ENCODE measurements around the gene CDKN2B-AS1. TPM values are rescaled to one million over a fixed set of nuclear protein-coding genes. Genes with fewer than 3 reads are reported as not detected.

The CDKN2B-AS1 gene
- total and polyA plus RNA-seq, 12 donors = 0.13 to 2.5 (median 0.74) TPM; not detected in 1

- WGBS, 4 donors = 89 to 100% (median 93%) methylated on average over 1 of the region's 1 CpG
- intact Hi-C loops (cut with DNase I) = loop anchor here in 1 of 2 donors (10.0 kb wide), 1 partner anchor 183 kb away; no protein-coding TSS in a partner anchor
- TF ChIP-seq POLR2A (IDR thresholded peaks at IDR 0.05) = no peak
- TF ChIP-seq CTCF (IDR thresholded peaks at IDR 0.05) = no peak
These were observed 2.9 kb downstream of the CDKN2B-AS1 start for GRCh38 chr9:21997480-21997879.

DNA sequence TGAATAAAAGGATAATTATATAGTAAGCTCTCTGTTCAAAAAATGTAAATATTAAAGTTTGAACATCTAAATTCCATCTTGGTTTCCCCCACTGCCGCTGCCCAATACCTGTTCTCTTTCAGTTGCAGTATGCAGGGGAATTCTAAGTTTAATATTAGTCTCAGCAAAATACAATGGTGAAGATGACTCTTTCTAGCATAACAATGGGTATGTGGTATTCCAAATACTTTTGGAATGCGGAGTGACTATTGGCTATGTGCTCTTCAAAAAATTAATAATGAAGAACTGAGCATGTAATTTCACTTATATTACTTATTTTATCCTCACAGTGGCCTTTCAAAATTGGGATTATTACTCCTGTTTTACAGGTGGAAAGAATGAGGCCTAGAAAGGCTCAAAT is 3.4 kb downstream of the CDKN2B-AS1 start:
- no peak for DNase-seq
- Histone ChIP-seq H3K27ac (no peak overlapping the region), H3K4me3 (no peak overlapping the region), H3K36me3 (replicated peaks in 1 of 2) (no peaks in the 10 kb centered on the region), H3K27me3 (no peaks in the 10 kb centered on the region), H3K4me1 (replicated peaks in 1 of 2) (peaks cover 0 to 7% of the 10 kb centered on the region in 2 donors), H3K9me3 (replicated peaks in 1 of 3) (no peaks in the 10 kb centered on the region)
- WGBS, 4 donors = 90 to 97% (median 91%) methylated on average over 2 of the region's 2 CpGs
- no peak for TF ChIP-seq POLR2A (IDR thresholded peaks at IDR 0.05)
- TF ChIP-seq CTCF (IDR thresholded peaks at IDR 0.05) = no peak
- intact Hi-C loops (cut with DNase I) = loop anchor here in 1 of 2 donors (10.0 kb wide), 1 partner anchor 183 kb away; no protein-coding TSS in a partner anchor

More at GRCh38 chr9:21997480-21997879, 2.9 kb downstream of the CDKN2B-AS1 start:
- Histone ChIP-seq H3K4me3 (no peak overlapping the region), H3K27ac (no peak overlapping the region), H3K36me3 (replicated peaks in 1 of 2) (no peaks in the 10 kb centered on the region), H3K4me1 (replicated peaks in 1 of 2) (peaks cover 0 to 9% of the 10 kb centered on the region in 2 donors), H3K9me3 (replicated peaks in 1 of 3) (no peaks in the 10 kb centered on the region), H3K27me3 (no peaks in the 10 kb centered on the region)
- no peak for DNase-seq

- no peaks in the 10 kb centered on the region for H3K4me1 ChIP-seq (replicated peaks in 1 of 2)
- no peaks in the 10 kb centered on the region for H3K36me3 ChIP-seq (replicated peaks in 1 of 2)
- no peaks in the 10 kb centered on the region for H3K27me3 ChIP-seq
- H3K9me3 ChIP-seq (replicated peaks in 1 of 3) = no peaks in the 10 kb centered on the region
- intact Hi-C loops (cut with DNase I) = no loop called here
- no peak overlapping the region for H3K4me3 ChIP-seq
- TF ChIP-seq POLR2A (IDR thresholded peaks at IDR 0.05) (no peak), CTCF (IDR thresholded peaks at IDR 0.05) (no peak)
- WGBS, 4 donors = 70 to 85% (median 73%) methylated on average over 1 of the region's 1 CpG
- no peak overlapping the region for H3K27ac ChIP-seq
- no peak for DNase-seq
These were observed 7.4 kb downstream of the CDKN2B-AS1 start for GRCh38 chr9:22002038-22002437.

- Histone ChIP-seq H3K9me3 (replicated peaks in 1 of 3) (no peaks in the 10 kb centered on the region), H3K27me3 (no peaks in the 10 kb centered on the region), H3K4me1 (replicated peaks in 1 of 2) (peaks cover 0 to 12% of the 10 kb centered on the region in 2 donors), H3K4me3 (no peak overlapping the region), H3K27ac (no peak overlapping the region), H3K36me3 (replicated peaks in 1 of 2) (no peaks in the 10 kb centered on the region)
- TF ChIP-seq CTCF (IDR thresholded peaks at IDR 0.05) (no peak), POLR2A (IDR thresholded peaks at IDR 0.05) (no peak)
- intact Hi-C loops (cut with DNase I) = no loop called here
- no peak for DNase-seq
- WGBS, 4 donors = 60 to 79% (median 70%) methylated on average over 22 to 25 of the region's 25 CpGs
These were observed 10.6 kb downstream of the CDKN2B-AS1 start for GRCh38 chr9:22005021-22005701.
